Lower leg skin (tissue), 4 donors: ENCODE results near the gene RRAGA. TPM values are rescaled to one million over a fixed set of nuclear protein-coding genes. Genes with fewer than 3 reads are reported as not detected.
"Not testable (repeated sequence)": the region's sequence is repeated elsewhere in the genome, so short reads cannot be mapped to it uniquely, and the experiment has no call there.

ENCODE experiments used
- DNase-seq, 2 donors: peaks; one replicate each; pipeline ENCODE4 v3.0.0-alpha.2; 2019; ENCODE audit warnings: low spot score in 2 of 2
- H3K4me3 ChIP-seq: fragments of 200-600 bp; sonication (generic); 2 replicates; pipeline ENCODE4 v1.5.1; 2017; ENCODE audit warnings: mild to moderate bottlenecking, low read depth; ENCODE audit not compliant: poor library complexity, severe bottlenecking
- POLR2A ChIP-seq, 2 donors: fragments of 450-650 bp; IDR thresholded peaks; one replicate each; pipeline ENCODE4 v1.6.1; 2016 to 2017; ENCODE audit warnings: antibody characterized with exemption in 2 of 2, mild to moderate bottlenecking in 1 of 2, moderate library complexity in 1 of 2
- WGBS, 2 donors: methylation state at CpG; one replicate each; pipeline ENCODE4 v1.1.5; 2018; 5-methylcytosine and 5-hydroxymethylcytosine counted together
- intact Hi-C: fragments of 100-400 bp; cut with DNase I; formaldehyde crosslinking; loops from one replicate; pipeline ENCODE4 v1.15.0; 2023; ENCODE audit warnings: low total_unique reads
- total RNA-seq, 4 donors: library from RNA; depleted of rRNA; stranded (reverse); fragments of >200 nt; gene quantifications; one replicate each; pipeline ENCODE4 v1.1.0, GENCODE V29; 2016
- TF ChIP-seq, protein P1 (sequence below), 3 donors: fragments of 450-650 bp; IDR thresholded peaks; one replicate each; pipeline ENCODE4 v1.5.1; 2016; ENCODE audit warnings: antibody characterized with exemption in 3 of 3, mild to moderate bottlenecking in 3 of 3, moderate library complexity in 2 of 3

RRAGA gene
- total RNA-seq, 4 donors from 2014 or later = 54.7 to 72.7 (median 56.8) TPM

DNA sequence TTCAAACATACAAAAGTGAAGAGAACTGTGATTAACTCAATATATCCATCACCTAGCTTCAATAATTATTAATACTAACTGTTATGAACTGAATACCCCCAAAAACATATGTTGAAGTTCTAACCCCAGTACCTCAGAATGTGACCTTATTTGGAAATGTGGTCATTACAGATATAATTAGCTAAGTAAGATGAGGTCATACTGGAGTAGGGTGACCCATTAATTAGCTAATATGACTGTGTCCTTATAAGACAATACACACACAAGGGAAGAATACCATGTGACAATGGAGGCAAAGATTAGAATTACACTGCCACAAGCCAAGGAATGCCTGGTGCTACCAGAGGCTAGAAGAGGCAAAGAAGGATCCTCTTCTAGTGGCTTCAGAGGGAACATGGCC is 7.8 kb downstream of the RRAGA start:
- intact Hi-C loops = no loop called here
- TF ChIP-seq, protein P1, sequence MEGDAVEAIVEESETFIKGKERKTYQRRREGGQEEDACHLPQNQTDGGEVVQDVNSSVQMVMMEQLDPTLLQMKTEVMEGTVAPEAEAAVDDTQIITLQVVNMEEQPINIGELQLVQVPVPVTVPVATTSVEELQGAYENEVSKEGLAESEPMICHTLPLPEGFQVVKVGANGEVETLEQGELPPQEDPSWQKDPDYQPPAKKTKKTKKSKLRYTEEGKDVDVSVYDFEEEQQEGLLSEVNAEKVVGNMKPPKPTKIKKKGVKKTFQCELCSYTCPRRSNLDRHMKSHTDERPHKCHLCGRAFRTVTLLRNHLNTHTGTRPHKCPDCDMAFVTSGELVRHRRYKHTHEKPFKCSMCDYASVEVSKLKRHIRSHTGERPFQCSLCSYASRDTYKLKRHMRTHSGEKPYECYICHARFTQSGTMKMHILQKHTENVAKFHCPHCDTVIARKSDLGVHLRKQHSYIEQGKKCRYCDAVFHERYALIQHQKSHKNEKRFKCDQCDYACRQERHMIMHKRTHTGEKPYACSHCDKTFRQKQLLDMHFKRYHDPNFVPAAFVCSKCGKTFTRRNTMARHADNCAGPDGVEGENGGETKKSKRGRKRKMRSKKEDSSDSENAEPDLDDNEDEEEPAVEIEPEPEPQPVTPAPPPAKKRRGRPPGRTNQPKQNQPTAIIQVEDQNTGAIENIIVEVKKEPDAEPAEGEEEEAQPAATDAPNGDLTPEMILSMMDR (IDR thresholded peaks at IDR 0.05) = no peak
- no peak for TF ChIP-seq POLR2A (IDR thresholded peaks at IDR 0.05)
- H3K4me3 ChIP-seq = no peak overlapping the region
- no peak for DNase-seq

DNA sequence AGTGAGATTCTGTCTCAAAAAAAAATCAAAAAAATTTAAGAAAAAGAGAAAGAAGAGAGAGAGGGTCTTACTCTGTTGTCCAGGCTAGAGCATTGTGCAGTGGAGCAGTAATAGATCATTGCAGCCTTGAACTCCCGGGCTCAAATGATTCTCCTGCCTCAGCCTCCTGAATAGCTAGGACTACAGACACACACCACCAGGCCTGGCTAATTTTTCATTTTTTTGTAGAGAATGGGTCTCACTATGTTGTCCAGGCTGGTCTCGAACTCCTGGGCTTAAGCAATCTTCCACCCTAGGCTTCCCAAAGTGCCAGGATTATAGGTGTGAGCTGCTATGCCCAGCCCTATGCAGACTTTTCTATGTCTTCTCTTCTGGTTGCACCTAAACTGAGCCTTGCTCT is 25.0 kb downstream of the RRAGA start:
- DNase-seq = no peak
- TF ChIP-seq, protein P1 (IDR thresholded peaks at IDR 0.05) = no peak
- no peak for TF ChIP-seq POLR2A (IDR thresholded peaks at IDR 0.05)
- no peak overlapping the region for H3K4me3 ChIP-seq
- 98 to 100% methylated on average over 2 of the region's 2 CpGs for WGBS, 2 donors
- intact Hi-C loops = no loop called here

- intact Hi-C loops = no loop called here
- 62 to 70% methylated on average over 1 of the region's 1 CpG for WGBS, 2 donors
- H3K4me3 ChIP-seq = no peak overlapping the region
- DNase-seq = no peak
- TF ChIP-seq, protein P1 (IDR thresholded peaks at IDR 0.05) = no peak
- TF ChIP-seq POLR2A (IDR thresholded peaks at IDR 0.05) = no peak
Measured at GRCh38 chr9:19074836-19075235, 25.6 kb downstream of the RRAGA start.

DNA sequence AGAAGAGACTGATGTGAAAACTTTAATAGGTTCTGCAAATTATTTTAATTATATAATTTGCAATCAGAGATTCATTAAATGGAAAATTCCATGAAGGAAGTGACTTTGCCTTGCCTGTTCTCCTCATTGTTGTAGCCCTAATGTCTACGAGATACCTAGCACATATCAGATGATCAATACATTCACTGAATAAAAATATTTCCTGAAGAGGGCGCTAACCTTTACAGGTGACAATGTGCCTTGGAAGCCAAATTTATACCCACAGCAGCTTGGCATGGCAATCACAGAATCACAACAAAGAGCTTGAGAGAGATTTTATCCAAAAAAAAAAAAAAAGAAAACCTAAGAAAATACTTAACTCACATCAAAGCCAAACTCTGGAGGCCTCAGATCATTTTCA is 36.1 kb downstream of the RRAGA start:
- DNase-seq = no peak
- TF ChIP-seq, protein P1 (IDR thresholded peaks at IDR 0.05) = no peak
- no peak for TF ChIP-seq POLR2A (IDR thresholded peaks at IDR 0.05)
- H3K4me3 ChIP-seq = no peak overlapping the region
- intact Hi-C loops = no loop called here
- 39 to 46% methylated on average over 2 of the region's 2 CpGs for WGBS, 2 donors

GRCh38 chr9:19087106-19088000 is 38.1 kb downstream of the RRAGA start:
- no peak for DNase-seq
- TF ChIP-seq, protein P1 (IDR thresholded peaks at IDR 0.05) = no peak
- TF ChIP-seq POLR2A (IDR thresholded peaks at IDR 0.05) = no peak
- no peak overlapping the region for H3K4me3 ChIP-seq
- WGBS, 2 donors = 77 to 78% methylated on average over 6 of the region's 6 CpGs
- intact Hi-C loops = no loop called here

DNA sequence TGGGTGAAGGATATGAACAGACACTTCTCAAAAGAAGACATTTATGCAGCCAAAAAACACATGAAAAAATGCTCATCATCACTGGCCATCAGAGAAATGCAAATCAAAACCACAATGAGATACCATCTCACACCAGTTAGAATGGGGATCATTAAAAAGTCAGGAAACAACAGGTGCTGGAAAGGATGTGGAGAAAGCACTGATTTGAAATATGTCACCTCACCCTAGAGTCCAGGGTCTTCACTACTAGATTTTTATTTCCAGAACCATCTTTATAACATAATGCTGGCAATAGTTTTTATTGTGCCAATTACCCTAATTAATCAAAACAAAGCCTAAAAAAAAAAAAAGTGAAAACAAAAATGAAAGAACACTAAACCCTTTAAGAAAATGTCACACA is 48.2 kb downstream of the RRAGA start:
- intact Hi-C loops, H3K4me3 ChIP-seq, DNase-seq: not testable (repeated sequence)

Other genes with a start within 250 kb of the RRAGA start
- 1 to 10 TPM in 1 of 4 donors, under 1 TPM in 2, not detected in 1; 0.30 to 1.1 (median 0.56) TPM for gene SAXO1, start 16.2 kb upstream of the RRAGA start, total RNA-seq
- gene HAUS6, start 53.5 kb downstream of the RRAGA start, total RNA-seq = 1 to 10 TPM; 6.5 to 7.9 (median 7.4) TPM
- 100 to 1,000 TPM in 3 of 4 donors, 10 to 100 TPM in 1; 96.4 to 377 (median 177) TPM for gene PLIN2, start 78.1 kb downstream of the RRAGA start, total RNA-seq
- gene DENND4C, start 181.3 kb downstream of the RRAGA start, total RNA-seq = 100 to 1,000 TPM in 2 of 4 donors, 10 to 100 TPM in 2; 78.2 to 119 (median 104) TPM